CD4-positive, alpha-beta T cell treated with Interleukin-15 for 1 hour (primary cell): ENCODE results near the gene CPEB3.
"Not testable (repeated sequence)": the region's sequence is repeated elsewhere in the genome, so short reads cannot be mapped to it uniquely, and the experiment has no call there.

ENCODE experiments used
- DNase-seq: peaks from one replicate; pipeline ENCODE4 v3.0.0-alpha.2; 2020

CPEB3 gene

DNA sequence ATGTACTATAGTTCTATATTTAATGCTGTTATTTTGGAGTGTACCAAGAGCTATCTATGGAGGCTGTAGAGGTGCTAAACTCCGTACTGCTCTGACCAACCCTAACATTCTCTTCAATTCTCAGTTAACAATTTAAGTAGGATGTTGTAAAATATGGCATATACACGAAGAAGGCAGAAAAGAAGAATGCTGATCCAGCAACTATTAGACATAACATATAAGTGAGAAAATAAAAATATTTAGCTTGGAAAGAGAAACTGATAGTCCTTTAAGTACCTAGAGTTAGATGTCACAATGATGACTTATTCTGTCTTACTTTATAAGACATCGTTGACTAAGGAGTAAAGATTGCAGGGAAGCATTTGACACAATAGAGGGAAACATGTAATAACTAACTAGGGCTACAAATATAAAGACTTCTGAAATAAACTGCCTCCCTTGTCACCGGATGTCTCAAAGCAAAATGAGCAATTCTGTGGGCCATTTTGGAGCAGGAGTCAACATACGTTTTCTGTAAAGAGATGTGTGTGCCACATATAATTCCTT lies 159.5 kb downstream of the CPEB3 start:
- DNase-seq = no peak

DNA sequence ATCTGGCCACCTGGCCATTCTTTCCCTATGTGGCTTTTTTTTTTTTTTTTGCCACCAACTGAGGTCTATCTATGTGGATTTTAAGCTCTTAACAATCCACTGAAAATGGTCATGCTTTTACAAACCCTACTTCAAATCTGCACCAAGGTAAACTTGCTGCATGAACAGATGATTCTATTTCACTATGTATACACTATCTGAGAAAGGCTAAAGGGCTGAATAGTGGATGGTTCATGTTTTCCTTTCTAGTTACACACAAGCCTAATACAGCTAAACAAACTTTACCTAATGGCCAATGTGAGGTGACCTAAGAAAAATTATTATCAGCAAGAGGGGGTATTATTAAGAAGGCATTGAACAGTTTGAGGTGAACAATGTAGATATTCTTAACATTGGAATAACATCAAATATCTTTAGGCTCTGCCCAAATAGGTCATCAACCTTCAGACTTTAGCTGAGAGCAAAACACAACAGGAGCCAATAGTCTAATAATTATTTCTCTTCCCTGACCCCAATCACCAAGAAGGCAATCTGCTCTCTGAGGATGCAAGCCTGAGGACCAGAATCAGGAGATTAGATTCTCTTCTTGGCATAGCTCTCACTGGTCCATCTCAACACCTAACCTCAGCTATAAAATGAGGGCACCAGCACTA lies 160.1 kb downstream of the CPEB3 start:
- no peak for DNase-seq

DNA sequence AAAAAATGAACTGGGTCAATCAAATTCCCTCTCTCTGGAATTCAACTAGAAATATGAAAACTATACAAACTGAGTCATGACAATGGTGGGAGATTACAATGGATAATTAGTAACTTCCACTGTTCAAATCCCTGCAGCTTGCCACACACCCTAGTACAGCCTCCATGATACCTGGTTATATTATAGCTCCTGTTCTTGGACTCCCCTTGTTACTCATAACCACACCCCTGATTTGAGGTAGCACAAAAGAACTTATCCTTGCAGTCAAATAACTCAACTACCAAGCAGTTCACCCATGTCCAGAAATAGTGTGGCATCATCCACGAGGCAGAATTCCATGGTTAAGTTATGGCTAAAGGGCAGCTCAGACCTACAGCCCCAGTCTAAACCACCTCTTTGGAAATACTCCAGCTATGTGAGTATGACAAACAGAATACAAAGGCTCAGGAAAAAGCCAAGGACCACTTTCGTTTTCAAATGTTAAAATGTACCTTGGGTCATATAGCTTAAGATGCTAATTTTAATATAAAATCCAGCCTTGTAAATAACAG lies 164.7 kb downstream of the CPEB3 start:
- DNase-seq = no peak

DNA sequence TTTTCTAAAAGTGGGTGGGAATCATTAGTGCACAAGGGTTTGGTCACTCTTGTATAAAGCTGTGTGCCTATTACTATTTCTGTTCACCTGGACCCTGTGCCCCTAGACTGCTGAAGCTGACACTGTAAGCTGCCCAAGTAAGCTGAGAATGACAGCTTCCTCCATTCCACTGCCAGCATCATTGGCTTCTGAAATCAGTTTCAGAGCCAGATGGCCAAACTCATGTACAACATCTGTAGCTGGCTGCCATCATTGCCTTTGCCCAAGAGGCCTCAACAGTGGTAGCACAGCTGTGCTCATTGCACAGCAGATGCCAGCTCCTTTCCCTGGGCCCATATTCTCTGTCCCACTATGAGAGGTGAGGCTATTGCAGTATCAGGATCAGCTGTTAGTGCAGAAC lies 165.7 kb downstream of the CPEB3 start:
- no peak for DNase-seq

DNA sequence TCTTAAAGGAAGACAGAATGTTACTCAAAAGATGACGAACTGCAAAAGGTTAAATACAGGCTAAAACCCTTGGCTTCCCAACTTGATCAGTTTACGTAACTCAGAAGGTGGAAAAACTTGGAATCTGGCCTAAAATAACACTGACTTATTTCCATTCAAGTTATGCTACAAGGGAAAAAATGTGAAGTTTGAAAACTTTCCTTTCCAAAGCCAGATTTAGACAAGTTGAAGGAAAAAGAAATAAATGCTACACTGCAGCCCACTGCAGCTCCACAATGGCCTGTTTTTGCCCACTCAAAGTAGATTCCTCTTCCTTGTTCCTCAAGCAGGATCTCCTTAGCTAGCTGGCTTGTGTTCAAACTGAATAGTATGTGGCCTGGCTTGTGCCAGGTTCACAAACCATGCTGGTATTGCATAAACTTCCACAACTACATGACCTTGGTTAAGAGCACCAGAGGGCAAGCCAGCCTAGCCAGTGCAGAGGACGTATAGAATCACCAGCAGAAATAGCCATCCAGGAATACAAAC lies 166.2 kb downstream of the CPEB3 start:
- DNase-seq = no peak

GRCh38 chr10:92124020-92124419 lies 166.9 kb downstream of the CPEB3 start:
- no peak for DNase-seq

DNA sequence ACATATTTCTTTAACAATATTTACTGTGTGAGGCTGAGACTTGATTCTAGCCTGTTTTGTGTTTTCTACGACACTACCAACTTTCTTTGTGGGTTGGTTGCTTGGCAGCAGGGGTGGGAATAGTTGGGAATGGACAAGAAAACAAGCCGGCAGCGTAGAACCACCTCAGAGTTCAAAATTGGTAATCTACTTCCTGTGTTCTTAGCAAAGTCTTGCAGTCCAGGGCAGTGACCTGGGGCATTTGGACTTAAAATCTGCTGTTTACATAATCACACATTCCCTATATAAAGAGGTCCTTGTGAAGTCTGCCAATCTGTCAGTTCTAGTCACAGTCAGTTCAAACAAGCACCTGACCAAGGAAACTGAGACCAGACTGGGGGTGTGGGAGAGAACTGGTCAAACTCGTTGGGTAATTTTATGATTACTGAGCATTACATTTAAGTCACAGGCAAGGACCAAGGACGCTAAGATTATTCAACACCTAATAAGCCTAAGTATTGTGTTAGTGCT lies 167.9 kb downstream of the CPEB3 start:
- DNase-seq = no peak

DNA sequence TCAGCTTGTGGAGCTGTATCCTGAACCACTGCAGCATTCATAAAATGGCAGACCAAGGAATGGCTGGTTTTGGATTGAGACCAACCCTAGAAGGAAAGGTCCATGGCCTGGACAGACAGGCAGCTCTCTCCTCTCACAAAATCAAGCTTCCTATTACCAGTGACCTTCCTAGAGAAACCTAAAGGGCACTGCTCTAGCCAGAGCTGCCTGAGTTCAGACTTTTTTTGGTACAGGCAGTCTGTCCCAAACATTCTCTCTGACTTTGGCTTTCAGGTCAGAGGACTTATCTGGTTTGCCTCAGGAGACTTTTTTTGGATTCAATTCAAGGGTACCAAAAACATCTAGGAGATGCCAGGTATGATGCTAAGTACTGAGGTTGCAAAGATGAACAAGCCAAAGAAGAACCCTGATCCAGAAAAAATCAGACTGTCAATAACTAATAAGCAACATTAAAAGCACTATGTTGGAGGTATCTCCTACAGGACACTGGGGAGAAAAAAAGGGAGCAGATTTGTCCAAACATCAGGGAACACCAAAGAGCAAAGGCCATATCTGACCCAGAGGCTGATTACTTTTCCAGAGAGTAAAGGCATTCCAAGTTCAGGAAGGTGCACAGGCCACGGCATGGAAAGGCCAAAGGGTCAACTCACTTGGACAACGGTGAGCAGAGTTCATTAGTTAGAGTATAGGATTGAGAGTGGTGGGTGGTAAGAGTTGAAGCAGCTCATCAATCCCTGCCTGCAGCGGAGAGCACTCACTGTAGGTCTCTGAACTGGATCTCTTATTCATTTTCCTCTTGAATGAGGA lies 169.0 kb downstream of the CPEB3 start:
- DNase-seq = no peak

GRCh38 chr10:92119340-92119739 lies 171.5 kb downstream of the CPEB3 start:
- no peak for DNase-seq

DNA sequence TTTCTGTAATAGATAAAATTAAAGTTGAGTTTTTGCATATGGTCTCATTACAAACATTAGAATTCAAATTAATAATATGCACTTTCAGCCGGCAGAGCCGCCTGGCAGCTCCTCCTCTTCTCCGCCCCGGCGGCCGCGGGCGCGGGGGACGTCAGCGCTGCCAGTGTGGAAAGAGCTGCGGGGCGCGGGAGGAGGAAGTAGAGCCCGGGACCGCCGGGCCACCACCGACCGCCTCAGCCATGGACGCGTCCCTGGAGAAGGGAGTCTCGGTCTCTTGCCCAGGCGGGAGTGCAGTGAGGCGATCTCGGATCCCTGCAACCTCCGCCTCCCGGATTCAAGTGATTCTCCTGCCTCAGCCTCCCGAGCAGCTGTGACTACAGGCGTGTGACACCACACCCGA lies 176.0 kb downstream of the CPEB3 start:
- DNase-seq = not testable (repeated sequence)

GRCh38 chr10:92113911-92114600 lies 176.8 kb downstream of the CPEB3 start:
- no peak for DNase-seq

DNA sequence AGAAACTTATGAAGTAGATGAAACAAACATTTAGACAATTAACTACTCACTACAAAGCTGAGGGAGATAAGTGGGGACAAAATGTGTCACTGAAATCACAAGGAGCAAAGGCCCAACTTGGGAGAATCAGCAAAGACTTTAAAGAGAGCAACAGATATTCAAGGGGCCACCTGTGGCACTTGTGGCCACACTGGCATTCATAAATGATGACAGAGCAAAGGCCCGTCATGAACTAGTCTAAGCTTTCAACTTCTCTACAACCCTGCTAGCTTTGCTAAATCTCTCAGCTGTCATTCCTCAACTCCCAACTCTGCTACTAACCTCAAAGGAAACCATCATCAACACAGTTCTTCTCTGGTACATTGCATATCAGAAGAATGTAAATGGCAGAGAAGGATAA lies 178.4 kb downstream of the CPEB3 start:
- no peak for DNase-seq

DNA sequence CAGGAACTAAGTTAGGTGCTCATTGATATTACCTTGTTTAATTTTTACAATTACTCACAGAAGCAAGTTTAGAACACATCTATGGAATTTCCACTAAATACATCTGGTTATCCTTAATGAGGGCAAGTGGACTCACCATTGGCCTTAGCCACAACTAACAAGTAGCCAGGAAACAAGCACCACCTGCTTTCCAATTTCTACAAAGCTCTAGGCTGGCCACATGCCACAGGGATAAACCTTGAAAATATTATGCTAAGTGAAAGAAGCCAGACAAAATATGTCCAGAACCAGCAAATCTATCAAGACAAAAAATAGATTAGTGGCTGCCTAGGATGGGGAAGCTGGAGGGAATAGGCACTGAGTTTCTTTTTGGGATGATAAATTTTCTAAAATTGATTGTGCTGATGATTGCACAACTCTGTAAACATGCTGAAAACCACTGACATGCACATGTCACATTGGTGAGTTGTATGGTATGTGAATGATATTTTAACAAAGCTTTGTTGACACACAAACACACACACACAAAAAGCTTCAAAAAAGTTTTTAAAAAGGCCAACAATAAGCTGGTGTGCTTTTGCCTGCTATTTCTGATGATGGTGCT lies 179.4 kb downstream of the CPEB3 start:
- DNase-seq = no peak

- DNase-seq = no peak
Measured at GRCh38 chr10:92110039-92110794, 180.7 kb downstream of the CPEB3 start.

GRCh38 chr10:92108747-92109146 lies 182.1 kb downstream of the CPEB3 start:
- no peak for DNase-seq

GRCh38 chr10:92108120-92108519 lies 182.8 kb downstream of the CPEB3 start:
- no peak for DNase-seq

DNA sequence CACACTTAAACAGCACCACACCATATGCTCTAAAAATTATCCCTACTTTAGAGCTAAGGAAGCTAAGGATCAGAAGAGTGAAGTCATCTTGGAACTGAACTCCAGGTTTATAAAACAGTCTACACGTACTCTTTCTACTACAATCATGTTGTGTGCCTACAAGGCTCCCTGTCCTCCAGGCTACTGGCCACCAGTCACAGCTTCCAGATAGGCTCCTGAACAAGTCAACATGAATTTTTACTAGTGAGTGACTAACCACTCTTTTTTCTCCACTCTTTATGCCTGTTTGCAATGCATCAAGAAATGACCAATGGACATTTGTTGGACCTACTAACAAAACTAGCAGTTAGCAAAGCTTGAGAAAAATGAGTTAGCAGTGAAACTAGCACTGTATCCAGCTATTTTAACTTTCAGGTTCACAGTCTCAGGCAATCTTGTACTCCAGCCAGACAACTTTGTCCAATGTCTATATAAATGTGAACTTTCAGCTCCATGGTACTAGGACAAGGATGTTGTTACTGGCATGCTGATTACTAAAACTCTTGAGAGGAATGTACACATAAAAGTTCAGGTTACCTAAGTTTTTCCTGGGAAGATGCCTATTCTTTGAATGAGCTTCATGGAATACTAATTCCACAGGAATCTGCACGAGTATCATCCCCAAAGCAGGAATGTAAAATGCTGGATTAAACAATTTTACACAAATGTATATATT lies 187.3 kb downstream of the CPEB3 start:
- DNase-seq = no peak

- DNase-seq = no peak
Measured at GRCh38 chr10:92102601-92103213, 188.2 kb downstream of the CPEB3 start.

GRCh38 chr10:92094960-92095359 lies 195.9 kb downstream of the CPEB3 start:
- DNase-seq = no peak

- DNase-seq = no peak
Measured at GRCh38 chr10:92091965-92092364, 198.9 kb downstream of the CPEB3 start.
